ENCODE results near the gene GPC6.

DNA sequence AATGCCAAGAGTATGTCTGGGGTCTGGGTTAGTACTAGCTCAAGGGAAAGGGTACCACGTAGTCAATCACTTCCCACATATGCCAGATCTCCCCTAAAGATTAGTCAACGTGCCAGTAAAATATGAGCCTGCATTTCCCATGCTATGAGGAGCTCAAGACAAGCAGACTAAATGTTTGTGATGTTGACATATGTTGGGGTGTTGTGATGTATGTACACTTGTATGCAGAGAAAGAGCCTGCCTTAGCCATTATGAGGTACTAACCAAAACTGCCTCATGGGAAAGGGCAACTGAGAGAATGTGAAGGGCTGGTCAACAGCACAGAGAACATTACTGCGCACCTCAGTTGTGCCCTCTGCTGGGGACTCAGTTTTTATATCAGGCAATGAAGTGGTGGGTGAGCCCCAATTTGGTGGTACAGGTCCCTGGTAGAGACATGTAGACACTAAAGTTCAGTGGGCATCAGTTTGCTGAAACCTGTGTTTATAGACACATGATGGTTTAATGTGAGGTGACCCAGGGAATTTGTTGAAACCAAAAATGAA lies 965.9 kb downstream of the GPC6 start:
- TF ChIP-seq, protein P1, sequence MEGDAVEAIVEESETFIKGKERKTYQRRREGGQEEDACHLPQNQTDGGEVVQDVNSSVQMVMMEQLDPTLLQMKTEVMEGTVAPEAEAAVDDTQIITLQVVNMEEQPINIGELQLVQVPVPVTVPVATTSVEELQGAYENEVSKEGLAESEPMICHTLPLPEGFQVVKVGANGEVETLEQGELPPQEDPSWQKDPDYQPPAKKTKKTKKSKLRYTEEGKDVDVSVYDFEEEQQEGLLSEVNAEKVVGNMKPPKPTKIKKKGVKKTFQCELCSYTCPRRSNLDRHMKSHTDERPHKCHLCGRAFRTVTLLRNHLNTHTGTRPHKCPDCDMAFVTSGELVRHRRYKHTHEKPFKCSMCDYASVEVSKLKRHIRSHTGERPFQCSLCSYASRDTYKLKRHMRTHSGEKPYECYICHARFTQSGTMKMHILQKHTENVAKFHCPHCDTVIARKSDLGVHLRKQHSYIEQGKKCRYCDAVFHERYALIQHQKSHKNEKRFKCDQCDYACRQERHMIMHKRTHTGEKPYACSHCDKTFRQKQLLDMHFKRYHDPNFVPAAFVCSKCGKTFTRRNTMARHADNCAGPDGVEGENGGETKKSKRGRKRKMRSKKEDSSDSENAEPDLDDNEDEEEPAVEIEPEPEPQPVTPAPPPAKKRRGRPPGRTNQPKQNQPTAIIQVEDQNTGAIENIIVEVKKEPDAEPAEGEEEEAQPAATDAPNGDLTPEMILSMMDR (IDR thresholded peaks at IDR 0.05; ENCODE audit: low read depth, low read length), result peak; percentile 54
- TF ChIP-seq POLR2A (IDR thresholded peaks at IDR 0.05; ENCODE audit: extremely low read depth, insufficient read length), result no peak

Data from NB4 (cell line).